ENCODE data around the gene ATRIP. TPM values are rescaled to one million over a fixed set of nuclear protein-coding genes. Genes with fewer than 3 reads are reported as not detected.

ATRIP gene
- total RNA-seq, 4 donors from 2014 or later = 5.6 to 14.1 (median 9.3) TPM

DNA sequence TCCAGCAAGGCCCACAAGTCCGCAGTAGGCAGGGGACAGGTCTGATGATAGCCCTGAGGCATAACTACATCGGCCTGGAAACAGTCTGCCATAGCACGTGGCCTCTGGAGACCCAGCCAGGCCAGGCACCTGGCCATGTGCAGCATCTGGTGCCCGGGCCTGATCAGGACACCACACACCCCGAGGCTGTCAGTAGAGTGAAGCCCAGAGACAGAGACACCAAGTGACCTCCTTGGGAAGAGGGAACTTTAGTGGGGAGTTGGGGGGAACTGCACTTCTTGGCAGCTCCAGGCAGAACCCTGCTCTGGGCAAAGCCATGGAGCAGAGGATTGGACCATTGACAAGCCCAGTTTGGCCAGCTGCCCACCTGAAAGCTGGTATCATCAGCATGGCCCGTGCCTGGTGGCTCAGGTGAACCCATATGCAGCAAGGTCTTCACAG lies 56.2 kb downstream of the ATRIP start:
- peak in 1 of 2 donors; percentile 92 for DNase-seq (ENCODE audit: low spot score in 2 of 2)
- intact Hi-C loops (cut with DNase I; ENCODE audit: low total_unique reads) = no loop called here
- H3K4me3 ChIP-seq (ENCODE audit: low read depth, poor library complexity, severe bottlenecking) = no peak overlapping the region
- 14 to 21% methylated on average over 6 of the region's 6 CpGs for WGBS, 2 donors
- TF ChIP-seq, protein P1, sequence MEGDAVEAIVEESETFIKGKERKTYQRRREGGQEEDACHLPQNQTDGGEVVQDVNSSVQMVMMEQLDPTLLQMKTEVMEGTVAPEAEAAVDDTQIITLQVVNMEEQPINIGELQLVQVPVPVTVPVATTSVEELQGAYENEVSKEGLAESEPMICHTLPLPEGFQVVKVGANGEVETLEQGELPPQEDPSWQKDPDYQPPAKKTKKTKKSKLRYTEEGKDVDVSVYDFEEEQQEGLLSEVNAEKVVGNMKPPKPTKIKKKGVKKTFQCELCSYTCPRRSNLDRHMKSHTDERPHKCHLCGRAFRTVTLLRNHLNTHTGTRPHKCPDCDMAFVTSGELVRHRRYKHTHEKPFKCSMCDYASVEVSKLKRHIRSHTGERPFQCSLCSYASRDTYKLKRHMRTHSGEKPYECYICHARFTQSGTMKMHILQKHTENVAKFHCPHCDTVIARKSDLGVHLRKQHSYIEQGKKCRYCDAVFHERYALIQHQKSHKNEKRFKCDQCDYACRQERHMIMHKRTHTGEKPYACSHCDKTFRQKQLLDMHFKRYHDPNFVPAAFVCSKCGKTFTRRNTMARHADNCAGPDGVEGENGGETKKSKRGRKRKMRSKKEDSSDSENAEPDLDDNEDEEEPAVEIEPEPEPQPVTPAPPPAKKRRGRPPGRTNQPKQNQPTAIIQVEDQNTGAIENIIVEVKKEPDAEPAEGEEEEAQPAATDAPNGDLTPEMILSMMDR (IDR thresholded peaks at IDR 0.05) = no peak

- DNase-seq (ENCODE audit: low spot score in 2 of 2) = peak; percentile 49 to 94
- intact Hi-C loops (cut with DNase I; ENCODE audit: low total_unique reads) = no loop called here
- TF ChIP-seq POLR2A (IDR thresholded peaks at IDR 0.05) = no peak
- TF ChIP-seq, protein P1 (IDR thresholded peaks at IDR 0.05) = no peak
- H3K4me3 ChIP-seq (ENCODE audit: low read depth, poor library complexity, severe bottlenecking) = peak overlapping the region; percentile 48
- 6 to 12% methylated on average over 13 of the region's 26 CpGs for WGBS, 2 donors
These were observed 57.0 kb downstream of the ATRIP start for GRCh38 chr3:48503401-48504050.

GRCh38 chr3:48504051-48504946 lies 57.8 kb downstream of the ATRIP start, which contains the start of gene SHISA5:
TSS of gene SHISA5 (minus strand) at chr3:48504174. CDS start at chr3:48504094, 80 bp downstream.
- DNase-seq (ENCODE audit: low spot score in 2 of 2) = peak; percentile 51 to 95
- H3K4me3 ChIP-seq (ENCODE audit: low read depth, poor library complexity, severe bottlenecking) = peak within 1 kb of the TSS; percentile 48
- intact Hi-C loops (cut with DNase I; ENCODE audit: low total_unique reads) = no loop called here
- WGBS, 2 donors = 0 to 1% methylated on average over 50 to 58 of the region's 66 CpGs
- TF ChIP-seq, protein P1 (IDR thresholded peaks at IDR 0.05) = no peak
- TF ChIP-seq POLR2A (IDR thresholded peaks at IDR 0.05) = no peak

- no peak overlapping the region for H3K4me3 ChIP-seq (ENCODE audit: low read depth, poor library complexity, severe bottlenecking)
- WGBS, 2 donors = 70 to 89% methylated on average over 2 of the region's 2 CpGs
- no peak for DNase-seq (ENCODE audit: low spot score in 2 of 2)
- intact Hi-C loops (cut with DNase I; ENCODE audit: low total_unique reads) = no loop called here
- TF ChIP-seq POLR2A (IDR thresholded peaks at IDR 0.05) = no peak
- TF ChIP-seq, protein P1 (IDR thresholded peaks at IDR 0.05) = no peak
These were observed 58.6 kb downstream of the ATRIP start for GRCh38 chr3:48505146-48505545.

- TF ChIP-seq POLR2A (IDR thresholded peaks at IDR 0.05) = no peak
- DNase-seq (ENCODE audit: low spot score in 2 of 2) = no peak
- intact Hi-C loops (cut with DNase I; ENCODE audit: low total_unique reads) = no loop called here
- H3K4me3 ChIP-seq (ENCODE audit: low read depth, poor library complexity, severe bottlenecking) = no peak overlapping the region
- 93 to 94% methylated on average over 6 of the region's 6 CpGs for WGBS, 2 donors
These were observed 59.5 kb downstream of the ATRIP start for GRCh38 chr3:48505968-48506504.

All from lower leg skin (tissue), 4 donors.